Adrenal gland (tissue), 12 donors: ENCODE data around the gene COL18A1. TPM values are rescaled to one million over a fixed set of nuclear protein-coding genes. Genes with fewer than 3 reads are reported as not detected.

Experiments
- DNase-seq, 7 donors: peaks; one replicate each; pipeline ENCODE4 v3.0.0-alpha.2; 2019 to 2020
- H3K27ac ChIP-seq, 5 donors: fragments of 200-600 bp; sonication (generic) in 4 of 5; 1 replicate in 3 of 5; 2 replicates in 2 of 5; pipeline versions ENCODE4 v1.5.1 to v1.8.0; 2016 to 2020; ENCODE audit warnings: mild to moderate bottlenecking in 1 of 5
- H3K27me3 ChIP-seq: fragments of 200-600 bp; 2 replicates; pipeline ENCODE4 v1.8.0; 2021
- H3K36me3 ChIP-seq, 2 donors: fragments of 200-600 bp; replicated peaks in 1 of 2; 1 replicate in 1 of 2; 2 replicates in 1 of 2; pipeline versions ENCODE4 v1.5.1 to v1.8.0; 2018 to 2022
- H3K4me1 ChIP-seq, 2 donors: fragments of 200-600 bp; replicated peaks in 1 of 2; 1 replicate in 1 of 2; 2 replicates in 1 of 2; pipeline versions ENCODE4 v1.5.1 to v1.8.0; 2018 to 2021
- H3K4me3 ChIP-seq, 4 donors: fragments of 200-600 bp; sonication (generic) in 3 of 4; one replicate each; pipeline ENCODE4 v1.5.1; 2016 to 2018
- H3K9me3 ChIP-seq, 3 donors: fragments of 200-600 bp; sonication (generic) in 1 of 3; replicated peaks in 1 of 3; 1 replicate in 2 of 3; 2 replicates in 1 of 3; pipeline versions ENCODE4 v1.5.1 to v1.8.0; 2016 to 2021
- POLR2A ChIP-seq, 2 donors: fragments of 450-650 bp; IDR thresholded peaks; one replicate each; pipeline ENCODE4 v1.6.1; 2017; ENCODE audit warnings: antibody characterized with exemption in 2 of 2, mild to moderate bottlenecking in 2 of 2, moderate library complexity in 1 of 2
- WGBS, 4 donors: extraction: QIAGEN DNeasy Blood & Tissue Kit in 2 of 4; methylation state at CpG; one replicate each; pipeline versions ENCODE4 v1.1.5 to v1.1.7; 2013 to 2017; 5-methylcytosine and 5-hydroxymethylcytosine counted together
- intact Hi-C, 2 donors: fragments of 100-400 bp; cut with DNase I; formaldehyde crosslinking; loops; one replicate each; pipeline versions ENCODE4 v1.14.1 to v1.15.0; 2022 to 2023
- polyA plus RNA-seq, 3 donors: library from polyadenylated mRNA; stranded (reverse); fragments of 200-250 nt in 2 of 3; fragments of 350-450 nt in 1 of 3; fragmentation: Illumina TruSeq in 1 of 3; extraction: RNeasy Lipid Tissue Mini Kit (QIAGEN cat#74804) in 1 of 3; gene quantifications; one replicate each; pipeline ENCODE4 v1.2.3, GENCODE V29; 2013 to 2014
- total RNA-seq, 9 donors: library from RNA; depleted of rRNA in 4 of 9; stranded (reverse); fragments of >200 nt in 4 of 9; fragments of 120-200 nt in 1 of 9; fragmentation: NEBNext Ultra II Directional in 1 of 9; extraction: Animal tissue kit (Norgen Biotek cat#: 25700) in 1 of 9; gene quantifications; one replicate each; pipeline versions ENCODE4 v1.1.0 to v1.2.4, GENCODE V29; 2013 to 2023
- TF ChIP-seq, protein P1 (sequence below), 6 experiments: fragments of 450-650 bp in 4 of 6; fragments of 200-600 bp in 2 of 6; sonication (generic) in 1 of 6; IDR thresholded peaks; 1 replicate in 5 of 6; 2 replicates in 1 of 6; pipeline versions ENCODE4 v1.5.1 to v1.8.0; 2016 to 2021; ENCODE audit warnings: antibody characterized with exemption in 6 of 6, mild to moderate bottlenecking in 2 of 6, moderate library complexity in 1 of 6
- donor health status: healthy with polysubstance abuse.
- donor health status: Bipolar disorder and iron deficiency.
- donor health status: DM: yes; HTN: yes; CAD: no.
- donor health status: DM: no; HTN: no; CAD: no.
- donor health status: DM: no; HTN: no; CAD: no.
- donor health status: DM: yes; HTN: yes; CAD: no.

COL18A1 gene
- total and polyA plus RNA-seq, 12 donors: 10.9 to 244 (median 141) TPM

DNA sequence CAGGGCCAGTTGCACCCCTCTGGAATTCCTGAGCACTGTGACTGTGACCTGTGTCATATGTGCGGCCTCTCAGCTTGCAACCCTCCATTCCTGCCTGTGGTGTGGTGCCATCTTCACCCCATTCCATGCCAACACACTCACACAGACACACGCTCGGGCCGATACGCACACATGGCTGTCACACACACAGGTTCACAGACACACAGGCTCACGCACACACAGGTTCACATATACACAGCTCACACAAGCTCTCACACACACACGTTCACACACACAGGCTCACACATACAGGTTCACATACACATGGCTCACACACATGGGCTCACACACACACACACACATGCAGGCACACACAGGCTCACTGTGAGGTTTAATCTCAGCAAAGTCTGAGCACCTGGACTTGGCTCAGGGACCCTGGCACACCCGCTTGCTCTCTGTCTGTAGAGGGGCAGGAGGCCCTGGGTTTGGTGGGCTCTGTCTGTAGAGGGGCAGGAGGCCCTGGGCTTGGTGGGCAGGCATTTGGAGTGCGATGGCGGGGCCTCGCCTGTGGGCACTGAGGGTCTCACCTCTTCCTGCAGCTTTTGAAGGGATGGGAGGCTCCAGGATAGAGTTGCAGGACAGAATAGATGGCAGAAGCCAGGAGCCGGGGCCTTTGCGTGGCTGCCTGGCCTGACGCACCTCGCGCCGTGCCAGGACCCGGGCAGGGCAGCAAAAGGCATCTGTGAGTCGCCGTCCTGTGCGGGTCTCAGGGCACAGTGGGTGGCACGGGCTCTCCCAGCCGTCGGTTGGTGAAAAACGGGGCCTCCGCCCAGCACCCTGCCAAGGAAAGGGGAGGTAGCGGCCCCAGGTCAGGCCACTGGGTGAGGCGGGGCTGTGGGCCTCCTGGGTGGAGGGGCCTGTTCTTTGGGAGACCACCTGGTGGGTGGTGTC is 17.1 kb downstream of the COL18A1 start:
- WGBS, 4 donors: 87 to 97% (median 91%) methylated on average over 17 to 28 of the region's 28 CpGs
- intact Hi-C loops: no loop called here
- no peaks in the 10 kb centered on the region for H3K36me3 ChIP-seq
- DNase-seq: peak in 3 of 7 donors; percentile 12 to 25 (median 22)
- no peaks in the 10 kb centered on the region for H3K9me3 ChIP-seq
- peaks cover 22 to 28% of the 10 kb centered on the region in 2 donors for H3K4me1 ChIP-seq
- H3K27me3 ChIP-seq: no peaks in the 10 kb centered on the region
- H3K4me3 ChIP-seq: no peak overlapping the region
- H3K27ac ChIP-seq: peak overlapping the region in 3 of 5 donors; percentile 57 to 91 (median 86)
- TF ChIP-seq, protein P1, sequence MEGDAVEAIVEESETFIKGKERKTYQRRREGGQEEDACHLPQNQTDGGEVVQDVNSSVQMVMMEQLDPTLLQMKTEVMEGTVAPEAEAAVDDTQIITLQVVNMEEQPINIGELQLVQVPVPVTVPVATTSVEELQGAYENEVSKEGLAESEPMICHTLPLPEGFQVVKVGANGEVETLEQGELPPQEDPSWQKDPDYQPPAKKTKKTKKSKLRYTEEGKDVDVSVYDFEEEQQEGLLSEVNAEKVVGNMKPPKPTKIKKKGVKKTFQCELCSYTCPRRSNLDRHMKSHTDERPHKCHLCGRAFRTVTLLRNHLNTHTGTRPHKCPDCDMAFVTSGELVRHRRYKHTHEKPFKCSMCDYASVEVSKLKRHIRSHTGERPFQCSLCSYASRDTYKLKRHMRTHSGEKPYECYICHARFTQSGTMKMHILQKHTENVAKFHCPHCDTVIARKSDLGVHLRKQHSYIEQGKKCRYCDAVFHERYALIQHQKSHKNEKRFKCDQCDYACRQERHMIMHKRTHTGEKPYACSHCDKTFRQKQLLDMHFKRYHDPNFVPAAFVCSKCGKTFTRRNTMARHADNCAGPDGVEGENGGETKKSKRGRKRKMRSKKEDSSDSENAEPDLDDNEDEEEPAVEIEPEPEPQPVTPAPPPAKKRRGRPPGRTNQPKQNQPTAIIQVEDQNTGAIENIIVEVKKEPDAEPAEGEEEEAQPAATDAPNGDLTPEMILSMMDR (IDR thresholded peaks at IDR 0.05): no peak
- no peak for TF ChIP-seq POLR2A (IDR thresholded peaks at IDR 0.05)

DNA sequence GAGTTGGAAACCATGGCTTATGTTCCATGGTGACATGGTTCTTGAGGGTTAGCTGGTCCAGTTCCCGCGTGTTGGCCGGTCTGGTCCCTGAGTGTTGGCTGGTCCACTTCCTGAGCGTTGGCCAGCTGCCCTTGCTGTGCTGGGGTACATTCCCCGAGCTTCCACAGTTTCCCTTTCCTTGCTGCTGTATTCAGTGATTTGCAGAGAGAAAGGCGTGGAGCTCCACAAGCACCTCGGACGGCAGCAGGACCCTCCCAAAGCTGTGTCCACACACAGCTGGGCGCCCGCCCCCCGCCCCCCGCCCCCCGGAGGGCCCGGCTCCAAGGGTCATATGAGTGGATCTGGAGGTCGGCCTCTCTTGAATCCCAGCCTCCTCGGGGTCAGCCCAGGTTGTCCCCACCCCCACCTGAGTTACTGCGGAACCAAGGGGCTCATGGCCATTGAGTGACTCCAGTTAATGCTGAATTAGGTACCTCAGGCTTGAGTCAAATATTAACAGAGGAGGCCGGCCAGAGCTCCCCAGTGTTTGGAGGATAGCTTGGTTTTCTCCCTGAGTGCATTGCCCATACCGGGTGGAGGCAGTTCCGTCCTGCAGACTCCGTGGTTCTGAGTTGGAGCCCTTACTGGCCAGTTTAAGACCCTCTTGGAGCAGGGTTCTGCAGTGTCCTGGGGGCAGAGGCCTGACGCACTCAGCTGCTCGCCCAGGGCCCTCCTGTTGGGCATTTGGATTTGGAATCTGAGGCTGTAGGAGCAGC is 18.4 kb downstream of the COL18A1 start:
- peak in 1 of 7 donors; percentile 17 for DNase-seq
- H3K27ac ChIP-seq: no peak overlapping the region

DNA sequence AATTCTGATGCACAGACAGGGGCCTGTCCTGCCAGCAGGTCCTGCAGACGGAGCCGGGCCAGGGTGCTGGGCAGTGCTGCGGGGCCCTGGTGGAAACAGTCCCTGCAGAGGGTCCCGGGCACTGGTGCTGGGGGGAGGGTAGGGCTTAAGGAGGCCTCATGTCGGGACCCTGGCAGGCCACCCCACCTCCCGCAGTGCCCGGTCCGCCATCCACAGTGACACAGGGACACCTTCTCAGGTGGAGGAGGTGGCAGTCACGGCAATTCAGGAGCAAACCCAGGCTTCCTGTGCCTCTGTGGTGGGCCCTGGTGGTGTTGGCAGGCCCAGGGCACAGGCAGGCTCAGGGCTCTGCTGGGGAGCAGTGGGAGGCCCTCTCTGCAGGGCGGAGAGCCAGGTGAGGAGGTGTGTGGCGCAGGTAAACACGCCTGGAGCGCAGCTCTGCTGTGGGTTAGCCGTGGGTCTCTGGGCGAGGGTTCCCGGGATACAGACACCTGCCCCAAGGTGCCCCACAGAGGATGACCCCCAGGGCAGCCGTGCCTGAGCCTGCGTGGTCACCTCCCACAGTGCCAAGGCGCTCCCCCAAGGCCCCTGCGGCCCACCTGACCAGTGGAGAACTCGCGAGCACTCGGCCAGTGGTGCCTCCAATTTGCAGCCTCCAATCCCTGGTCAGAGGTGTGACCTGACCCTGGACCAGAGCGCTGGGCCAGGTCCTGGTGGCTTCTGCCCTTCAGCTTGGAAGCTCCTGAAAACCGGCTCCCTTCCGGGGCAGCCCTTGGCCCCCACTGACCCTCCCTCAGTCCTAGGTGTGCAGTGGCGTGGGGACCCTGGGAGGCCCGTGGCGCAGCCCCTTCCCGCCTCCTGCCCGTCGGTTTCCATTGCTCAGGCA is 19.2 kb downstream of the COL18A1 start:
- Histone ChIP-seq H3K27me3 (no peaks in the 10 kb centered on the region), H3K27ac (no peak overlapping the region), H3K9me3 (no peaks in the 10 kb centered on the region), H3K4me1 (peaks cover 27 to 36% of the 10 kb centered on the region in 2 donors), H3K4me3 (no peak overlapping the region), H3K36me3 (no peaks in the 10 kb centered on the region)
- no peak for TF ChIP-seq POLR2A (IDR thresholded peaks at IDR 0.05)
- TF ChIP-seq, protein P1 (IDR thresholded peaks at IDR 0.05): no peak
- WGBS, 4 donors: 93 to 100% (median 95%) methylated on average over 8 to 32 of the region's 32 CpGs
- intact Hi-C loops: no loop called here
- peak in 1 of 7 donors; percentile 17 for DNase-seq

More for the DNA sequence above, 18.4 kb downstream of the COL18A1 start:
- H3K9me3 ChIP-seq: no peaks in the 10 kb centered on the region
- peaks cover 27 to 36% of the 10 kb centered on the region in 2 donors for H3K4me1 ChIP-seq
- no peak overlapping the region for H3K4me3 ChIP-seq
- no peak for TF ChIP-seq POLR2A (IDR thresholded peaks at IDR 0.05)
- TF ChIP-seq, protein P1 (IDR thresholded peaks at IDR 0.05): no peak
- H3K36me3 ChIP-seq: no peaks in the 10 kb centered on the region
- H3K27me3 ChIP-seq: no peaks in the 10 kb centered on the region
- intact Hi-C loops: no loop called here
- 86 to 98% (median 90%) methylated on average over 5 to 23 of the region's 23 CpGs for WGBS, 4 donors
